Activated T-cell treated with anti-CD3 and anti-CD28 coated beads, Interleukin-2, amount 50 U/mL, for 4 hours (primary cell): Measurements from ENCODE around the gene SGPL1. TPM values are rescaled to one million over a fixed set of nuclear protein-coding genes. Genes with fewer than 3 reads are reported as not detected.

Source experiments
- ATAC-seq, 2 donors: fragments of 200-7000 bp; cut with Tn5 transposase; one replicate each; pipeline ENCODE4 v1.10.0; 2021
- DNase-seq: peaks from one replicate; pipeline ENCODE4 v3.0.0-alpha.2; 2020
- H3K27me3 Mint-ChIP-seq: one replicate; pipeline ENCODE4 v1.8.0; 2021; ENCODE audit warnings: low read depth, mixed read lengths
- H3K36me3 Mint-ChIP-seq: one replicate; pipeline ENCODE4 v1.8.0; 2022; ENCODE audit warnings: mixed read lengths; ENCODE audit not compliant: insufficient read depth
- H3K4me1 Mint-ChIP-seq: one replicate; pipeline ENCODE4 v1.8.0; 2021; ENCODE audit warnings: low read depth, mixed read lengths
- H3K4me3 Mint-ChIP-seq: one replicate; pipeline ENCODE4 v1.8.0; 2021; ENCODE audit warnings: mild to moderate bottlenecking, moderate library complexity, mixed read lengths
- H3K9me3 Mint-ChIP-seq: one replicate; pipeline ENCODE4 v1.8.0; 2021; ENCODE audit warnings: mixed read lengths
- total RNA-seq, 3 donors: library from RNA; stranded (reverse); gene quantifications; one replicate each; pipeline ENCODE4 v1.2.1, GENCODE V29; 2021

Gene SGPL1
- total RNA-seq, 3 donors from 2014 or later: 71.3 to 98.9 (median 90.5) TPM

DNA sequence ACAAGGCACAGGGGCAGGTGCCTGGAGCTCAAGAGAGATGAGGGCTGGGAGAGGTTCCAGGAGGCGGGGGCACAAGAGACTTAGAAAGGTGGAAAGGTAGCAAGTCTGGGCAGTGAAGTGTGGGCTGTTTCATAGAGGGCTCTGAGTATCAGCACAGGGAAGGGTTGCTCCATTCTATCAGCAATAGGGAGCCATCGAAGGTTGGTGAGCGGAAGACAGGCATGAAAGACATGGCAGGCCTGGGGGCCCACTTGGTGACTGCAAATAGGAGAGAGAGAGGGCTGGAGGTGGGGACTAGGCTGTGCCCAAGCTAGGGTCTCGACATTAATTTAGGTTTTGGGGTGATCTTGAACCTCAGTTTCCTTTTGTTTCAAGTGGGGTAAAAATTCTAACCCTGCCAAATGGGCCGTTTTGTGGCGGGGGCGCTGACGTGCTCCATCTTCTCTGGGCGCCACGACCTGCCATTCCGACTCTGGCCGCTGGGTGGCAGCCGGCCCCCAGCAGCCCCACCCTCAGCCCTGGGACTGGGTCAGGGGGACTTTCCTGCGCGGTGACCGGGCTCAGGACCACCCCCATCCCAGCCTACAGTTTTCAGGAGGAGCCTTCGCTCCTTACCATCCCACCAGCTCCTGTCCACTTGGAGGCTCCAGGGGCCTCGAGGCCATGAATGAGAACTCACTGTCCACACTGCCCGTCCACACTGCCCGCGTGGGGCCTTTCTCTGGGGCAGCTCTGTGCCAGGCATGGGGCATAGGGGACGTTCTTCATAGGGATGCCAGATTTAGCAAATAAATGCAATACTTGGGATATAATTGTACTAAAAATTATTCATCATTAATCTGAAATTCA, 109.9 kb downstream of the SGPL1 start:
- no peaks in the 10 kb centered on the region for H3K9me3 Mint-ChIP-seq
- H3K27me3 Mint-ChIP-seq: peaks cover 6% of the 10 kb centered on the region
- ATAC-seq (peak; percentile 76 to 88), DNase-seq (peak; percentile 42)
- H3K4me3 Mint-ChIP-seq: no peak overlapping the region
- H3K4me1 Mint-ChIP-seq: peaks cover 1% of the 10 kb centered on the region
- H3K36me3 Mint-ChIP-seq: no peaks in the 10 kb centered on the region

DNA sequence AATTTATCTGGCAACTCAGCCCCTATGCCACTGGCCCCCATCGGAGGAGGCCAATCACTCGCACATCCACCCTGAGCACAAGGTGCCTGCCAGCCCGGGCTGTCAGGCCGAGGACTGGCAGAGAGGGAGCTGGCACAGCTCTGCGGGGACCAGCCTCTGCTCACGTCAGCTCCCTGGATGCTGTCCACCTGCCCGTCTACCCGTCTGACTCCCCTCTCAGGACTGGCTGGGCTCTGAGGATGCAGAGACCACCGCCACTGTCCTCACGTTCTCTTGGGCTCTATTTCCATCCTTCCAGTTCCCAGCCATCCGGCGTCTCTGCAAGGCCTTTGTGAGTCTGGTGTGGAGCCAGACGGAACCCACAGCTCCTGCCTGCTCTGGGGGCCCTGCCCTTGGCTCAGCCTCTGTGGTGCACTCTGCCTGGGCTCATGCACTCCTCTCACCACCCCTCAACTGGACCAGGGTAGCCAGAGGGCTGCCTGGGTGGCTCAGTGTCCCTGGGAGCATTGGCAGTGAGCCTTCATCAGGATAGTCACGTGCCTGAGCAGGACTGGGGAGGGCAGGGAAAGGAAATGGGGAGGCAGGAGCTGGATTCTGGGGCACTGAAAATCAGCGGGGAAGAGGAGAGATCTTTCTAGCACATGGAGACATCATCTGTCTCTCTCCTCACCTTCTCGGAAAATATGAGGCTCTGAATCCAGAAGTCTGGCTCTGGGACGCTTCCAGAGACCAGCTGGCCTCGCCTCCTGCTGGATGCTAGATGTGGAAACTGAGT, 110.7 kb downstream of the SGPL1 start:
- DNase-seq: no peak
- H3K27me3 Mint-ChIP-seq: peaks cover 6% of the 10 kb centered on the region
- peaks cover 1% of the 10 kb centered on the region for H3K4me1 Mint-ChIP-seq
- no peak overlapping the region for H3K4me3 Mint-ChIP-seq
- H3K36me3 Mint-ChIP-seq: no peaks in the 10 kb centered on the region
- no peaks in the 10 kb centered on the region for H3K9me3 Mint-ChIP-seq
- no peak for ATAC-seq

DNA sequence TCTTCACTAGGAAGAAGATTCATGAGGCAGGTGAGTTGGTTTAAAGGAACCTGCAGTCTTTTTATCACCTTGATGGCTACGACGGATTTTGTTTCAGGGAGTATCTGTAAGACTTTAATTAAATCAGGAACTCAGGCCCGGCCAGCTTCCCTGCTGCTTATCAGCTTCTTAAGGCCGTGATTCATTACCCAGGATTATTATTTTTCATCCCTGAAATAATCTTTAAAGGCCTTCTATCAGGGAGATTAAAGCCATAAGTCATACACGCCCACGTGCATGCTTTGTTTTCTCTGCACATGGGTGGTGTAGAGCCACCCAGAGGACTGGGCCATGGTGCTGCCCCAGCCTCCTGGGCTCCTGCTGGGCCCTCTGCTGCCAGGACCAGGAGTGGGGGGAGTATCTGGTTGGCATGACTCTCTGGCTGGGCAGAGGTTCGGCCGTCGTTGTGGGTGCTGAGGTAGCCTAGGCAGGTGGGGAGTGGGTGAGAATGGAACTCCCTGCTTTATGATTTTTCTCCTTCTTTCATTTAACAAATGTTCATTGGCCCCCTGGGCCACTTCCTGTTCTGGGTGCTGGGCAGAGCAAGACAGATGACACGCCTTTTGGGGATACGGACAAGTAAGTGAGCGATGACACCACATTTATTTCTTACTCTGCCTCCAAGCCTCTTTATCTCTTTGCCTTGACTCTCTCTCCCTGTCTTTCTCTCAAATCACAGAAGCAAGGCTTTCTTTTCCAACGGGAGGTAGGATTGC, 111.6 kb downstream of the SGPL1 start:
- no peaks in the 10 kb centered on the region for H3K36me3 Mint-ChIP-seq
- DNase-seq: no peak
- no peak for ATAC-seq

DNA sequence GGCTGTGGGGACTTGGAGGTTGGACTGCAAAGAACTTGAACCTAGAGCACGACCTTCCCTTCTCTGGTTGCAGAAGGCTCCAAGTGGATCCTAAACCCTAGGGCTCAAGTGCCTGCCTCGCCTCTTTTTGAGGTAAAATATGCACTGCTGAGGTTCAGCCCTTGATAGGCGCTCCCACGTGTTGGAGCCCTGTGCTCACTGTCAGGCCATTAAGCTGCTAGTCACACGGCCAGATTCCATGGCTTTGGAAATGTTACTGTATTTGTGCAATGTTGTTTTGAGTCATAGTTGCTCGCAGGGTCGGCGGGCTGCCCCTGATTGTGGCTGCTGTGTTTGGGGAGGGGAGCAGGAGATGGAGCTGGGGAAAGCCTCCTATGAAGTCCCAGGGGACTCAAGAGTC, 112.4 kb downstream of the SGPL1 start:
- Mint-ChIP-seq H3K4me3 (no peak overlapping the region), H3K36me3 (no peaks in the 10 kb centered on the region), H3K9me3 (no peaks in the 10 kb centered on the region), H3K27me3 (peaks cover 3% of the 10 kb centered on the region), H3K4me1 (peaks cover 1% of the 10 kb centered on the region)
- no peak for DNase-seq
- ATAC-seq: no peak

More for the DNA sequence above, 111.6 kb downstream of the SGPL1 start:
- Mint-ChIP-seq H3K4me1 (peaks cover 1% of the 10 kb centered on the region), H3K4me3 (no peak overlapping the region), H3K27me3 (peaks cover 3% of the 10 kb centered on the region), H3K9me3 (no peaks in the 10 kb centered on the region)

DNA sequence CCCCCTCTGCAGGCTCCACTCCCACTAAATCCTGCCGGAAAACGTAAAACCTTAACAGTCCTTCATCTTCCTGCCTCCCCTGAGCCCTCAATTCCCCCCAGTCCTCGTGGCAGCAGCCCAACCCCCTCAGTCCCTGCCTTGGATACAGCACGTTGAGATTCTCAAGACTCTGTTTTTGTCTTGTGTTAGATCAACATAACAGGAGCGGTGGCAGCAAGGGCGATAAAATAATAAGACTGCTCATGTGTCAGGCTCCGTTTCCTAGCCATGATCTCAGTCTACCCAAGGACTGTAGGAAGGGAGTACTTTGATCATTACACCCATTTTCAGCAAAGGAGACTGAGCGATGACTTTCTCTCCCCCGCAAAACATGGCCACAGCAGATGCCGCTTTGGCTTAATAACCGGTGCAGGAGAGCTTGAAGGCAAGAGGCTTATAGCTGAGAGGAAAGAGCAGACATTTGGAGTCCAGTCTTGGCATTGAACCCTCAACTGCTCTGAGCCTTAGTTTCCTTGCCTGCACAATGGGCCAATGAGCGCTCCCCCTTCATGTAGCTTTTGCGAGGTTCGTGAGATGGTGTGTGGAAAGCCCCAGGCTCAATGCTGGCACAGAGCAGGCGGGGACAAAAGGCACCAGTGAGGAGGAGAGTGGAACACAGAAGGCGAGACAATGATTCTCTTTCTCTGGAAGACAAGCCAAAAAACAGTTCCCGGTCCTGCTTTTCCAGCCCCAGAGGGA, 114.7 kb downstream of the SGPL1 start:
- ATAC-seq (no peak), DNase-seq (no peak)
- Mint-ChIP-seq H3K4me1 (no peaks in the 10 kb centered on the region), H3K27me3 (no peaks in the 10 kb centered on the region), H3K4me3 (no peak overlapping the region), H3K36me3 (no peaks in the 10 kb centered on the region), H3K9me3 (no peaks in the 10 kb centered on the region)

Other genes with a start within 250 kb of the SGPL1 start
- gene PRF1, start 213.2 kb upstream of the SGPL1 start, total RNA-seq: 10 to 100 TPM; 15.7 to 57.6 (median 36.6) TPM
- gene ADAMTS14, start 143.4 kb upstream of the SGPL1 start, total RNA-seq: under 1 TPM; 0.08 to 0.15 (median 0.14) TPM
- gene TBATA, start 30.6 kb upstream of the SGPL1 start, total RNA-seq: not detected
- 10 to 100 TPM; 27.9 to 30.9 (median 28.8) TPM for gene PCBD1, start 72.6 kb downstream of the SGPL1 start, total RNA-seq